Muscle of leg (tissue), 11 donors: ENCODE data around the gene INPP5A. TPM values are rescaled to one million over a fixed set of nuclear protein-coding genes. Genes with fewer than 3 reads are reported as not detected.
"Not testable (repeated sequence)": the region's sequence is repeated elsewhere in the genome, so short reads cannot be mapped to it uniquely, and the experiment has no call there.

Source experiments
- DNase-seq: peaks from one replicate; pipeline ENCODE4 v3.0.0; 2013
- H3K27ac ChIP-seq: one replicate; pipeline ENCODE4 v1.5.1; 2013; ENCODE audit warnings: mild to moderate bottlenecking, low read length, control low read depth
- H3K27me3 ChIP-seq: one replicate; pipeline ENCODE4 v1.6.1; 2013; ENCODE audit warnings: low read length; ENCODE audit not compliant: control insufficient read depth, insufficient read depth
- H3K36me3 ChIP-seq: one replicate; pipeline ENCODE4 v1.6.1; 2013; ENCODE audit warnings: low read length; ENCODE audit not compliant: control insufficient read depth, insufficient read depth
- H3K4me1 ChIP-seq: one replicate; pipeline ENCODE4 v1.6.1; 2013; ENCODE audit warnings: low read length; ENCODE audit not compliant: control insufficient read depth, insufficient read depth
- H3K4me3 ChIP-seq: one replicate; pipeline ENCODE4 v1.5.1; 2013; ENCODE audit warnings: low read length, control low read depth
- H3K9me3 ChIP-seq: replicated peaks from 2 replicates; pipeline ENCODE4 v1.6.1; 2013; ENCODE audit warnings: low read depth, low read length; ENCODE audit not compliant: control insufficient read depth
- WGBS: methylation state at CpG from one replicate; pipeline ENCODE4 v1.1.5; 2013; ENCODE audit warnings: missing lambda C conversion rate; ENCODE audit not compliant: insufficient coverage; 5-methylcytosine and 5-hydroxymethylcytosine counted together
- polyA plus RNA-seq, 8 donors: library from polyadenylated mRNA; unstranded; fragments of 120-200 nt; gene quantifications; one replicate each; pipeline versions ENCODE4 v1.2.1 to v1.2.3, GENCODE V29; 2013; ENCODE audit warnings: inconsistent platforms in 1 of 8, low replicate concordance in 1 of 8; ENCODE audit not compliant: insufficient read length in 8 of 8, insufficient read depth in 1 of 8
- total RNA-seq: library from RNA; stranded (reverse); fragments of 120-200 nt; gene quantifications from one replicate; pipeline ENCODE4 v1.2.4, GENCODE V29; 2013

The INPP5A gene
- total and polyA plus RNA-seq, 9 donors = 34.1 to 56.2 (median 44.7) TPM

- Histone ChIP-seq H3K9me3 (no peaks in the 10 kb centered on the region), H3K4me3 (no peak overlapping the region), H3K36me3 (no peaks in the 10 kb centered on the region), H3K27me3 (no peaks in the 10 kb centered on the region), H3K27ac (no peak overlapping the region), H3K4me1 (peaks cover 20% of the 10 kb centered on the region)
- 81% methylated on average over 8 of the region's 12 CpGs for WGBS
- no peak for DNase-seq
Observed at GRCh38 chr10:132670546-132671227, 133.1 kb downstream of the INPP5A start.

GRCh38 chr10:132671228-132672154 is 133.9 kb downstream of the INPP5A start:
- Histone ChIP-seq H3K27ac (no peak overlapping the region), H3K4me3 (no peak overlapping the region), H3K9me3 (no peaks in the 10 kb centered on the region), H3K27me3 (no peaks in the 10 kb centered on the region), H3K4me1 (peaks cover 16% of the 10 kb centered on the region), H3K36me3 (no peaks in the 10 kb centered on the region)
- no peak for DNase-seq
- 97% methylated on average over 21 of the region's 25 CpGs for WGBS

GRCh38 chr10:132673746-132674145 is 136.2 kb downstream of the INPP5A start:
- 100% methylated on average over 4 of the region's 4 CpGs for WGBS
- not testable (repeated sequence) for DNase-seq, H3K9me3 ChIP-seq, H3K4me1 ChIP-seq, H3K36me3 ChIP-seq, H3K27me3 ChIP-seq, H3K27ac ChIP-seq, H3K4me3 ChIP-seq

GRCh38 chr10:132674311-132674710 is 136.7 kb downstream of the INPP5A start:
- peaks cover 9% of the 10 kb centered on the region for H3K4me1 ChIP-seq
- H3K27ac ChIP-seq = no peak overlapping the region
- DNase-seq = no peak
- no peaks in the 10 kb centered on the region for H3K36me3 ChIP-seq
- H3K4me3 ChIP-seq = no peak overlapping the region
- no peaks in the 10 kb centered on the region for H3K9me3 ChIP-seq
- WGBS = 87% methylated on average over 6 of the region's 9 CpGs
- no peaks in the 10 kb centered on the region for H3K27me3 ChIP-seq

- no peaks in the 10 kb centered on the region for H3K9me3 ChIP-seq
- peaks cover 3% of the 10 kb centered on the region for H3K4me1 ChIP-seq
- H3K36me3 ChIP-seq = no peaks in the 10 kb centered on the region
- 88% methylated on average over 15 of the region's 23 CpGs for WGBS
- no peak for DNase-seq
- H3K27me3 ChIP-seq = no peaks in the 10 kb centered on the region
- no peak overlapping the region for H3K4me3 ChIP-seq
- H3K27ac ChIP-seq = no peak overlapping the region
Observed at GRCh38 chr10:132675031-132675740, 137.6 kb downstream of the INPP5A start.

- WGBS = 80% methylated on average over 14 of the region's 17 CpGs
- Histone ChIP-seq H3K36me3 (no peaks in the 10 kb centered on the region), H3K4me3 (no peak overlapping the region), H3K27ac (no peak overlapping the region), H3K9me3 (no peaks in the 10 kb centered on the region), H3K4me1 (no peaks in the 10 kb centered on the region), H3K27me3 (no peaks in the 10 kb centered on the region)
- DNase-seq = no peak
Observed at GRCh38 chr10:132676193-132676891, 138.8 kb downstream of the INPP5A start.

- no peaks in the 10 kb centered on the region for H3K4me1 ChIP-seq
- H3K9me3 ChIP-seq = no peaks in the 10 kb centered on the region
- no peak for DNase-seq
- H3K27me3 ChIP-seq = no peaks in the 10 kb centered on the region
- H3K4me3 ChIP-seq = no peak overlapping the region
- H3K27ac ChIP-seq = no peak overlapping the region
- WGBS = 100% methylated on average over 1 of the region's 4 CpGs
- H3K36me3 ChIP-seq = no peaks in the 10 kb centered on the region
Observed at GRCh38 chr10:132677096-132677472, 139.5 kb downstream of the INPP5A start.

- no peak overlapping the region for H3K27ac ChIP-seq
- 87% methylated on average over 30 of the region's 36 CpGs for WGBS
- H3K27me3 ChIP-seq = no peaks in the 10 kb centered on the region
- H3K9me3 ChIP-seq = no peaks in the 10 kb centered on the region
- no peak overlapping the region for H3K4me3 ChIP-seq
- H3K36me3 ChIP-seq = no peaks in the 10 kb centered on the region
- DNase-seq = no peak
- H3K4me1 ChIP-seq = no peaks in the 10 kb centered on the region
Observed at GRCh38 chr10:132677473-132678227, 140.1 kb downstream of the INPP5A start.

GRCh38 chr10:132678436-132679216 is 141.0 kb downstream of the INPP5A start:
- Histone ChIP-seq H3K4me1 (no peaks in the 10 kb centered on the region), H3K9me3 (no peaks in the 10 kb centered on the region), H3K36me3 (no peaks in the 10 kb centered on the region), H3K4me3 (no peak overlapping the region), H3K27me3 (no peaks in the 10 kb centered on the region), H3K27ac (no peak overlapping the region)
- 88% methylated on average over 13 of the region's 13 CpGs for whole genome bisulfite sequencing
- no peak for DNase-seq
